HL-60 (cell line): Measurements from ENCODE around the gene SFT2D3.

ENCODE experiments used
- DNase-seq, 2 experiments: peaks; one replicate each; pipeline ENCODE4 v3.0.0-alpha.2; 2010 to 2020; ENCODE audit warnings: low read depth in 1 of 2, low spot score in 1 of 2
- H3K27ac ChIP-seq: fragments of 250-450 bp; sonication (Bioruptor Pico); replicated peaks from 2 replicates; pipeline ENCODE4 v1.5.1; 2020; ENCODE audit warnings: mild to moderate bottlenecking, moderate library complexity
- H3K27me3 ChIP-seq: fragments of 250-450 bp; sonication (Bioruptor Pico); 2 replicates; pipeline ENCODE4 v1.5.1; 2021; ENCODE audit warnings: mild to moderate bottlenecking, moderate library complexity; ENCODE audit not compliant: insufficient read depth, poor library complexity, severe bottlenecking
- H3K4me3 ChIP-seq: replicated peaks from 2 replicates; pipeline ENCODE4 v1.5.1; 2011; ENCODE audit warnings: mild to moderate bottlenecking, control low read depth, low read length; ENCODE audit not compliant: insufficient read depth
- GABPA ChIP-seq: IDR thresholded peaks from 2 replicates; pipeline ENCODE4 v1.6.1; 2012; ENCODE audit warnings: low read depth
- POLR2AphosphoS5 ChIP-seq: IDR thresholded peaks from 2 replicates; pipeline ENCODE4 v1.6.1; 2012; ENCODE audit warnings: low read depth
- SPI1 ChIP-seq: IDR thresholded peaks from 2 replicates; pipeline ENCODE4 v1.6.1; 2012; ENCODE audit warnings: low read depth, mild to moderate bottlenecking, borderline replicate concordance
- TF ChIP-seq, protein P1 (sequence below): IDR thresholded peaks from 2 replicates; pipeline ENCODE4 v1.6.1; 2012; ENCODE audit warnings: low read depth; ENCODE audit not compliant: insufficient replicate concordance
- TF ChIP-seq, protein P2 (sequence below): IDR thresholded peaks from one replicate; pipeline ENCODE4 v1.5.1; 2011; ENCODE audit warnings: low read length, control low read depth, inconsistent platforms; ENCODE audit not compliant: insufficient read depth

SFT2D3 gene

DNA sequence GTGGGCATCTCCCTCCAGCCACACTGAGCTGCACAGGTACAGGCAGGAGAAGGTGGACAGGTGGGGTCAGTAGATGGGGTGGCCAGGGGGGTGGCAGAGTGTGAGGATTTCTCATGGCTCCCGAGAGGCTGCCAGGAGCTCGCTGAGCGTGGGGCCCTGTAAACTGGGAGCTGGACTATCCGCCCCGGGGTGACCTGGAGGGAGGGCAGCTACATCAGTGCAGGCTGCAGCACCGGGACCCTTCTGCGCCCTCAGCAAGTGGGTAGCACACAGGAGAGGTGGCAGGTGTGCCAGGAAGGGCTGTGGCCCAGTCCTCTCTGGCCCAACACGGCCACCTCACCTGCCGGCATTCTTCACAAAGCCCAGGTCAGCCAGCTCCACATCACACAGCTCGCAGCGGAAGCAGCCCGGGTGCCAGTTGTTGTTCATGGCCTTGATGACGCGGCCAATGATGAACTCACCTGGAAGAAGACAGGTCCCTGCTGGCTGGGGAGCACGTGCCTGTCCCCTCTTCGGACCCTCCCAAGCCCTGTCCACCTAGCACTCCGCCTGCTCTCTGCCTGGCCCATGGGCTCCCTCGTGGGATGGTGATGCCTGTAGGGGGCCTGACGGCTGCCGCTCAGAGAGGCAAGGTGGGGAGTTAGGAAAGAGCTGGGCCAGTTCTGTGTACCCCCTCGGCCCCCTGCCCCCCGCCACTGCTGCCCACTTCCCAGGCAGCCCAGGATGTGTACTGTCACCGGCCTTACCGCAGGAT lies 47.0 kb upstream of the SFT2D3 start:
- TF ChIP-seq, protein P1, sequence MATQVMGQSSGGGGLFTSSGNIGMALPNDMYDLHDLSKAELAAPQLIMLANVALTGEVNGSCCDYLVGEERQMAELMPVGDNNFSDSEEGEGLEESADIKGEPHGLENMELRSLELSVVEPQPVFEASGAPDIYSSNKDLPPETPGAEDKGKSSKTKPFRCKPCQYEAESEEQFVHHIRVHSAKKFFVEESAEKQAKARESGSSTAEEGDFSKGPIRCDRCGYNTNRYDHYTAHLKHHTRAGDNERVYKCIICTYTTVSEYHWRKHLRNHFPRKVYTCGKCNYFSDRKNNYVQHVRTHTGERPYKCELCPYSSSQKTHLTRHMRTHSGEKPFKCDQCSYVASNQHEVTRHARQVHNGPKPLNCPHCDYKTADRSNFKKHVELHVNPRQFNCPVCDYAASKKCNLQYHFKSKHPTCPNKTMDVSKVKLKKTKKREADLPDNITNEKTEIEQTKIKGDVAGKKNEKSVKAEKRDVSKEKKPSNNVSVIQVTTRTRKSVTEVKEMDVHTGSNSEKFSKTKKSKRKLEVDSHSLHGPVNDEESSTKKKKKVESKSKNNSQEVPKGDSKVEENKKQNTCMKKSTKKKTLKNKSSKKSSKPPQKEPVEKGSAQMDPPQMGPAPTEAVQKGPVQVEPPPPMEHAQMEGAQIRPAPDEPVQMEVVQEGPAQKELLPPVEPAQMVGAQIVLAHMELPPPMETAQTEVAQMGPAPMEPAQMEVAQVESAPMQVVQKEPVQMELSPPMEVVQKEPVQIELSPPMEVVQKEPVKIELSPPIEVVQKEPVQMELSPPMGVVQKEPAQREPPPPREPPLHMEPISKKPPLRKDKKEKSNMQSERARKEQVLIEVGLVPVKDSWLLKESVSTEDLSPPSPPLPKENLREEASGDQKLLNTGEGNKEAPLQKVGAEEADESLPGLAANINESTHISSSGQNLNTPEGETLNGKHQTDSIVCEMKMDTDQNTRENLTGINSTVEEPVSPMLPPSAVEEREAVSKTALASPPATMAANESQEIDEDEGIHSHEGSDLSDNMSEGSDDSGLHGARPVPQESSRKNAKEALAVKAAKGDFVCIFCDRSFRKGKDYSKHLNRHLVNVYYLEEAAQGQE: no peak
- no peak for TF ChIP-seq GABPA
- no peak for TF ChIP-seq POLR2AphosphoS5
- TF ChIP-seq, protein P2, sequence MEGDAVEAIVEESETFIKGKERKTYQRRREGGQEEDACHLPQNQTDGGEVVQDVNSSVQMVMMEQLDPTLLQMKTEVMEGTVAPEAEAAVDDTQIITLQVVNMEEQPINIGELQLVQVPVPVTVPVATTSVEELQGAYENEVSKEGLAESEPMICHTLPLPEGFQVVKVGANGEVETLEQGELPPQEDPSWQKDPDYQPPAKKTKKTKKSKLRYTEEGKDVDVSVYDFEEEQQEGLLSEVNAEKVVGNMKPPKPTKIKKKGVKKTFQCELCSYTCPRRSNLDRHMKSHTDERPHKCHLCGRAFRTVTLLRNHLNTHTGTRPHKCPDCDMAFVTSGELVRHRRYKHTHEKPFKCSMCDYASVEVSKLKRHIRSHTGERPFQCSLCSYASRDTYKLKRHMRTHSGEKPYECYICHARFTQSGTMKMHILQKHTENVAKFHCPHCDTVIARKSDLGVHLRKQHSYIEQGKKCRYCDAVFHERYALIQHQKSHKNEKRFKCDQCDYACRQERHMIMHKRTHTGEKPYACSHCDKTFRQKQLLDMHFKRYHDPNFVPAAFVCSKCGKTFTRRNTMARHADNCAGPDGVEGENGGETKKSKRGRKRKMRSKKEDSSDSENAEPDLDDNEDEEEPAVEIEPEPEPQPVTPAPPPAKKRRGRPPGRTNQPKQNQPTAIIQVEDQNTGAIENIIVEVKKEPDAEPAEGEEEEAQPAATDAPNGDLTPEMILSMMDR: no peak
- TF ChIP-seq SPI1: no peak
- Histone ChIP-seq H3K4me3 (no peak overlapping the region), H3K27ac (no peak overlapping the region), H3K27me3 (no peaks in the 10 kb centered on the region)
- no peak for DNase-seq

DNA sequence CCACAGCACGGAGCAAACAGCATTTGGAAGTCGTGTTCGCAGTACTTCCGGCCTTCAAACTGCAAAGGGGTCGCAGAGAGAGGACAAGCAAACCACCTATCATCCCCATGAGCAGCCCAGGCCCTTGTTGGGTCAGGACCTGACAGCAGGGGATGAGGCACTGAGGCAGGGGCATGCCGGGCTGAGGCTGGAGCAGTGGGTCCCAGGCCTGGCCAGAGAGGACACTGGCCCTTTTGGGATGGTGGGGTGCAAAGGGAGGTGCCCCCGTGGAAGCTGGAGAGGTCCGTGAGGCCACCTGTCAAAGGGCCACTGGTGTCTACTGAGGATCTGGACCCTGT lies 46.5 kb upstream of the SFT2D3 start:
- no peak overlapping the region for H3K27ac ChIP-seq
- TF ChIP-seq, protein P2: no peak
- TF ChIP-seq, protein P1: no peak
- TF ChIP-seq SPI1 (no peak), POLR2AphosphoS5 (no peak), GABPA (no peak)
- no peak overlapping the region for H3K4me3 ChIP-seq
- no peaks in the 10 kb centered on the region for H3K27me3 ChIP-seq
- DNase-seq: no peak

DNA sequence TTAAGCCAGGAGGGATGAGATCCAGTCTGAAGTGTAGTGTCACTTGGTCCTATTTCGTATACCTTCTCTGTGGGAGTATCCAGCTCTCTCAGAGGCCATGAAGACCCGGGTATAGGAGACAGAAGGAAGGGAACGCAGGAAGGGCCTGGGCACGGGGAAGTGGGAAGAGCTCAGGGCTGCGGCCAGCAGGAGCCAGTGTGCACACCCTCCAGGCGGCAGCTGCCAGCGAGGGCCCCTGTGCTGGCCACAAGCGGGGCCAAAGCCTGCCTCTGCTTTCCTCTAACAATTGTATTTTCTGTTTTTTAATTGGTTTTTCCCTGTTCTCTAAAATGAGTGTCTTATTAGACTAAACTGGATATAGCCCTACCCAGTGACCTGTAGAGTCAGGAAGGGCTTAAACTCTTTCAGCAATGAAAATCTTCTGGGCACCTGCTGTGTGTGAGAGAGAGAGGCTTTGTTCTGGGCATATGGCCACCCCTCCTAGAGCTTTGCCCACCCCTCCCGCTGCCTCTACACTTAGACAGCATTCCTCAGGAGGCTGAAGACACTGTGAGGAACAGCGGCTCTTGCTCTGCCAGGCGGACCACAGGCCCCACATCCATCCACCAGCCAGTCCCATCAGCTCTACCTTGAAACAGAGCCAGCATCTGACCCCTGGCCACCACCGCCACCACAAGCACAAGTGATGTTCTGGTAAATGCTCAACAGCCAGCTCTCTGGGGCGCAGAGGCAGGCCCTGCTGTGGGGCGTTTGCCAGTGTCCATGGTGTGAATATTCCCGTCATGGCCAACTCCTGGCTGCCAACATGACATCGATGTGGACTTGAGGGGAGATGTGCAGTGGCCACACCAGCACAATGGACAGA lies 45.9 kb upstream of the SFT2D3 start:
- TF ChIP-seq, protein P1: no peak
- TF ChIP-seq GABPA (no peak), SPI1 (no peak), POLR2AphosphoS5 (no peak)
- TF ChIP-seq, protein P2: no peak
- Histone ChIP-seq H3K4me3 (no peak overlapping the region), H3K27me3 (no peaks in the 10 kb centered on the region), H3K27ac (no peak overlapping the region)
- DNase-seq: no peak
